Panc1 (cell line): ENCODE measurements around the gene KLK4. TPM values are rescaled to one million over a fixed set of nuclear protein-coding genes. Genes with fewer than 3 reads are reported as not detected.

ENCODE experiments used
- ATAC-seq: fragments of 200-7000 bp; cut with Tn5 transposase; 2 replicates; pipeline ENCODE4 v1.9.1; 2020; ENCODE audit warnings: mild to moderate bottlenecking, moderate library complexity
- BruUV-seq: library from RNA; stranded (reverse); fragments of 400-500 nt; replicated peaks from 2 replicates; lab custom pipeline; 2021; lab: Mats Ljungman, UMichigan
- CTCF ChIA-PET: fragments of 300-600 bp; sonication (Branson Sonifier 250); formaldehyde crosslinking; loops from one replicate; lab custom pipeline; 2022; ENCODE audit warnings: antibody characterized with exemption; lab: Charles Lee
- POLR2A ChIA-PET: fragments of 300-600 bp; sonication (Branson Sonifier 250); formaldehyde crosslinking; loops from one replicate; lab custom pipeline; 2022; ENCODE audit warnings: antibody characterized with exemption; lab: Charles Lee
- DNase-seq: peaks from one replicate; pipeline ENCODE4 v3.0.0-alpha.2; 2010; ENCODE audit warnings: low read depth, low spot score
- H3K27ac ChIP-seq: 2 replicates; pipeline ENCODE4 v1.5.1; 2011; ENCODE audit warnings: mild to moderate bottlenecking, low read length, inconsistent platforms
- H3K27me3 ChIP-seq: fragments of 200-500 bp; sonication (Bioruptor generic); 2 replicates; pipeline ENCODE4 v1.6.0; 2014; ENCODE audit warnings: low read length, inconsistent platforms; ENCODE audit not compliant: control insufficient read depth, insufficient read depth
- H3K36me3 ChIP-seq: fragments of 200-500 bp; sonication (Bioruptor generic); 2 replicates; pipeline ENCODE4 v1.5.1; 2014; ENCODE audit warnings: inconsistent platforms, mild to moderate bottlenecking, low read length, moderate library complexity; ENCODE audit not compliant: control insufficient read depth, insufficient read depth
- H3K4me1 ChIP-seq: 2 replicates; pipeline ENCODE4 v1.5.1; 2011; ENCODE audit warnings: inconsistent platforms, mild to moderate bottlenecking, low read length, moderate library complexity; ENCODE audit not compliant: control insufficient read depth, insufficient read depth
- H3K4me3 ChIP-seq, 2 experiments: 2 replicates each; pipeline ENCODE4 v1.5.1; 2011 to 2012; ENCODE audit warnings: low read depth in 2 of 2, low read length in 2 of 2, mild to moderate bottlenecking in 2 of 2, inconsistent platforms in 1 of 2, moderate library complexity in 1 of 2
- H3K9me3 ChIP-seq: fragments of 200-500 bp; sonication (Bioruptor generic); 2 replicates; pipeline ENCODE4 v1.5.1; 2014; ENCODE audit warnings: low read depth, mild to moderate bottlenecking, inconsistent platforms, low read length, moderate library complexity; ENCODE audit not compliant: control insufficient read depth, insufficient read depth
- POLR2AphosphoS5 ChIP-seq: IDR thresholded peaks from 2 replicates; pipeline ENCODE4 v1.6.1; 2012; ENCODE audit warnings: mild to moderate bottlenecking, low read depth, low read length, moderate library complexity
- SIN3A ChIP-seq: IDR thresholded peaks from 2 replicates; pipeline ENCODE4 v1.6.1; 2012; ENCODE audit warnings: low read depth, mild to moderate bottlenecking, low read length, moderate library complexity, borderline replicate concordance; ENCODE audit not compliant: insufficient read depth
- TCF7L2 ChIP-seq: IDR thresholded peaks from 2 replicates; pipeline ENCODE4 v1.6.1; 2011; ENCODE audit warnings: mild to moderate bottlenecking, low read depth, low read length, inconsistent platforms
- in situ Hi-C: cut with HindIII; loops from 2 replicates; pipeline ENCODE4 v1.10.0; 2016; ENCODE audit warnings: low sequenced_read_pairs, low pct_unique_long_range_greater_than_20kb
- intact Hi-C: fragments of 100-400 bp; cut with micrococcal nuclease; formaldehyde crosslinking; loops from one replicate; pipeline ENCODE4 v1.10.0; 2022; ENCODE audit not compliant: unreplicated experiment
- total RNA-seq: library from RNA; stranded (reverse); gene quantifications from one replicate; pipeline ENCODE4 v1.2.1, GENCODE V29; 2021; ENCODE audit not compliant: unreplicated experiment
- TF ChIP-seq, protein P1 (sequence below): fragments of 450-650 bp; IDR thresholded peaks from 2 replicates; pipeline ENCODE4 v1.5.1; 2017; ENCODE audit warnings: mild to moderate bottlenecking
- TF ChIP-seq, protein P2 (sequence below), 2 experiments: IDR thresholded peaks; 2 replicates each; pipeline ENCODE4 v1.6.1; 2011 to 2012; ENCODE audit warnings: low read depth in 2 of 2, control low read depth in 1 of 2, low read length in 1 of 2, mild to moderate bottlenecking in 1 of 2, moderate library complexity in 1 of 2; ENCODE audit not compliant: insufficient read depth in 1 of 2

Gene KLK4
- total RNA-seq, 1 experiment from 2014 or later, result not detected

DNA sequence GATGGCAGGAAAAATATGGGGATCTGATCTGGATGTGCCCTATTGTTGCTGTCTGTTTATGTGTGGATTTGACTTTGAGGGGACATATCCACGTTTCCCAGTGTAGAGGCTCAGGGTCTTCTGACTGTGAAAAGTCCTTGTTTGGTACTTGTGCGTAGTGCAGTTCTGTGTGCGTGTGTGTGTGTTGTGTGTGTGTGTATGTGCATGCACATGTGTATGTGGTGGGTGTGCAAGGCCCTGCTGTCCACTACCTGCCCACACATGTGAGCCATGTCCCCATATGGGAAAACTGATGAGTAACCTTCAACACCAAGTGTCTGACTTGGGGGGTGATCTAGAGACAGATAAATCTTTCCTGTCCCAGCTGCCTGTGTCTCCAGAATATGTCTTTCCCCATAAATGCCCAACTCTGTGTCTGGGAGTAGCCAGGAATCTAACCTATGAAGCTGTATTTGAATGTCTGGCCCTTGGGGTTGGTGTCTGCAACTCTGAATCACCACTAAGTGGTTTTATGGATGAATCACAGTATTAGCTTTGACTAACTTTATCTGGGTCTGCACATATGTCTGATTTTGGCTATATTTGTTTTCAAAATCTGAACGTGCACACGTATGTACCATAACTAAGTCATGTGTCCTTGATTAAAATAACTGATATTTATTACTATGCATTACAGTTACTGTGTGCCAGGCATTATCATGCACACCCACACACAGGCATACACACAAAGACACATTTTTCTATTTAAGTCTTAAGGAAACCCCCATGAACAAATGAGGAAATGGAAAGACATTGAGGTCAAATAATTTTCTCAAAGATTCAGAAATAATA, 20.6 kb downstream of the KLK4 start:
- BruUV-seq, result no TSS peak
- Histone ChIP-seq H3K27me3 (peaks cover 2% of the 10 kb centered on the region; the same call in 1 of the 2 replicates), H3K27ac (no peak overlapping the region), H3K9me3 (no peaks in the 10 kb centered on the region), H3K36me3 (no peaks in the 10 kb centered on the region), H3K4me1 (no peaks in the 10 kb centered on the region), H3K4me3 (no peak overlapping the region)
- DNase-seq, result no peak
- no peak for ATAC-seq
- ChIA-PET CTCF (no interaction called here), POLR2A (interaction anchor here (0.6 kb wide), 1 partner anchor 19 kb away, joined by 12 read pairs; no protein-coding TSS in a partner anchor)
- in situ Hi-C loops, result no loop called here
- TF ChIP-seq SIN3A, result no peak
- no peak for TF ChIP-seq POLR2AphosphoS5
- TF ChIP-seq TCF7L2, result no peak
- TF ChIP-seq, protein P1, sequence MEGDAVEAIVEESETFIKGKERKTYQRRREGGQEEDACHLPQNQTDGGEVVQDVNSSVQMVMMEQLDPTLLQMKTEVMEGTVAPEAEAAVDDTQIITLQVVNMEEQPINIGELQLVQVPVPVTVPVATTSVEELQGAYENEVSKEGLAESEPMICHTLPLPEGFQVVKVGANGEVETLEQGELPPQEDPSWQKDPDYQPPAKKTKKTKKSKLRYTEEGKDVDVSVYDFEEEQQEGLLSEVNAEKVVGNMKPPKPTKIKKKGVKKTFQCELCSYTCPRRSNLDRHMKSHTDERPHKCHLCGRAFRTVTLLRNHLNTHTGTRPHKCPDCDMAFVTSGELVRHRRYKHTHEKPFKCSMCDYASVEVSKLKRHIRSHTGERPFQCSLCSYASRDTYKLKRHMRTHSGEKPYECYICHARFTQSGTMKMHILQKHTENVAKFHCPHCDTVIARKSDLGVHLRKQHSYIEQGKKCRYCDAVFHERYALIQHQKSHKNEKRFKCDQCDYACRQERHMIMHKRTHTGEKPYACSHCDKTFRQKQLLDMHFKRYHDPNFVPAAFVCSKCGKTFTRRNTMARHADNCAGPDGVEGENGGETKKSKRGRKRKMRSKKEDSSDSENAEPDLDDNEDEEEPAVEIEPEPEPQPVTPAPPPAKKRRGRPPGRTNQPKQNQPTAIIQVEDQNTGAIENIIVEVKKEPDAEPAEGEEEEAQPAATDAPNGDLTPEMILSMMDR, result no peak
- TF ChIP-seq, protein P2, sequence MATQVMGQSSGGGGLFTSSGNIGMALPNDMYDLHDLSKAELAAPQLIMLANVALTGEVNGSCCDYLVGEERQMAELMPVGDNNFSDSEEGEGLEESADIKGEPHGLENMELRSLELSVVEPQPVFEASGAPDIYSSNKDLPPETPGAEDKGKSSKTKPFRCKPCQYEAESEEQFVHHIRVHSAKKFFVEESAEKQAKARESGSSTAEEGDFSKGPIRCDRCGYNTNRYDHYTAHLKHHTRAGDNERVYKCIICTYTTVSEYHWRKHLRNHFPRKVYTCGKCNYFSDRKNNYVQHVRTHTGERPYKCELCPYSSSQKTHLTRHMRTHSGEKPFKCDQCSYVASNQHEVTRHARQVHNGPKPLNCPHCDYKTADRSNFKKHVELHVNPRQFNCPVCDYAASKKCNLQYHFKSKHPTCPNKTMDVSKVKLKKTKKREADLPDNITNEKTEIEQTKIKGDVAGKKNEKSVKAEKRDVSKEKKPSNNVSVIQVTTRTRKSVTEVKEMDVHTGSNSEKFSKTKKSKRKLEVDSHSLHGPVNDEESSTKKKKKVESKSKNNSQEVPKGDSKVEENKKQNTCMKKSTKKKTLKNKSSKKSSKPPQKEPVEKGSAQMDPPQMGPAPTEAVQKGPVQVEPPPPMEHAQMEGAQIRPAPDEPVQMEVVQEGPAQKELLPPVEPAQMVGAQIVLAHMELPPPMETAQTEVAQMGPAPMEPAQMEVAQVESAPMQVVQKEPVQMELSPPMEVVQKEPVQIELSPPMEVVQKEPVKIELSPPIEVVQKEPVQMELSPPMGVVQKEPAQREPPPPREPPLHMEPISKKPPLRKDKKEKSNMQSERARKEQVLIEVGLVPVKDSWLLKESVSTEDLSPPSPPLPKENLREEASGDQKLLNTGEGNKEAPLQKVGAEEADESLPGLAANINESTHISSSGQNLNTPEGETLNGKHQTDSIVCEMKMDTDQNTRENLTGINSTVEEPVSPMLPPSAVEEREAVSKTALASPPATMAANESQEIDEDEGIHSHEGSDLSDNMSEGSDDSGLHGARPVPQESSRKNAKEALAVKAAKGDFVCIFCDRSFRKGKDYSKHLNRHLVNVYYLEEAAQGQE (IDR thresholded peaks at IDR 0.05; ENCODE audit: insufficient read depth in 1 of 2, low read depth in 2 of 2, low read length in 1 of 2), result no peak
- intact Hi-C loops, result no loop called here

DNA sequence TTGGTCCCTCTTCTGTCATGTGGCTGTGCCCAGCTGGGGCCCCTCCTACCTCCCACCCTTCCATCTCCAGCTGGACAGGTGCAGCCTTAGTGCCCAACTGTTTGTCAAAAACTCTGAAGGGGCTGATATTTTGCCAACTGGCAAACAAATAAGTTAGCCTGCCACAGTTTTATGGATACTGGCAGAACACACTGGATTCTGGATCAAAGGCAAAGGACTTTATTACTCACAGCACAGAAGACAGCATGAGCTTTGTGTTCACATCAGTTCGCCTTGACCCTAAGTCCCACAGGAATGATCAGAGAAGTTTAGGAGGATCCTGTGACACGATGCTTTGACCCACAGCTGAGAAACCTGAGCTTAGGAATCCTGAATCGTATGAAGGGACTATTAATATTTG, 21.6 kb downstream of the KLK4 start:
- ChIA-PET CTCF (no interaction called here), POLR2A (no interaction called here)
- intact Hi-C loops, result no loop called here
- Histone ChIP-seq H3K36me3 (no peaks in the 10 kb centered on the region), H3K4me3 (no peak overlapping the region), H3K27ac (no peak overlapping the region), H3K27me3 (peaks cover 2% of the 10 kb centered on the region; the same call in 1 of the 2 replicates), H3K4me1 (no peaks in the 10 kb centered on the region), H3K9me3 (no peaks in the 10 kb centered on the region)
- DNase-seq (no peak), ATAC-seq (no peak)
- TF ChIP-seq, protein P1, result no peak
- TF ChIP-seq TCF7L2, result peak; percentile 49; the same call in 1 of the 2 replicates
- in situ Hi-C loops, result no loop called here
- no TSS peak for BruUV-seq
